Osteoblast (primary cell): Measurements from ENCODE around the gene MT1G. TPM values are rescaled to one million over a fixed set of nuclear protein-coding genes. Genes with fewer than 3 reads are reported as not detected.

Experiments
- DNase-seq: peaks from one replicate; pipeline ENCODE4 v3.0.0; 2011; ENCODE audit warnings: low spot score, mixed read lengths; ENCODE audit not compliant: insufficient read length; ENCODE audit errors: missing footprints
- H2AFZ ChIP-seq: 2 replicates; pipeline ENCODE4 v1.6.0; 2011; ENCODE audit warnings: mild to moderate bottlenecking, low read length
- H3K27ac ChIP-seq: 2 replicates; pipeline ENCODE4 v1.5.1; 2011; ENCODE audit warnings: mild to moderate bottlenecking, low read depth, low read length, moderate library complexity
- H3K27me3 ChIP-seq: 2 replicates; pipeline ENCODE4 v1.6.0; 2012; ENCODE audit warnings: mild to moderate bottlenecking, control low read depth, inconsistent platforms, low read length, moderate library complexity; ENCODE audit not compliant: insufficient read depth
- H3K36me3 ChIP-seq: 2 replicates; pipeline ENCODE4 v1.5.1; 2011; ENCODE audit warnings: mild to moderate bottlenecking, low read length, control low read depth, moderate library complexity; ENCODE audit not compliant: insufficient read depth
- H3K4me1 ChIP-seq: 2 replicates; pipeline ENCODE4 v1.5.1; 2011; ENCODE audit warnings: mild to moderate bottlenecking, low read length, control low read depth, moderate library complexity; ENCODE audit not compliant: insufficient read depth
- H3K4me2 ChIP-seq: 2 replicates; pipeline ENCODE4 v1.6.0; 2011; ENCODE audit warnings: mild to moderate bottlenecking, low read length; ENCODE audit not compliant: insufficient read depth
- H3K4me3 ChIP-seq: fragments of 200-600 bp; sonication (generic); 3 replicates; pipeline ENCODE4 v1.5.1; 2012; ENCODE audit warnings: mild to moderate bottlenecking, low read length, inconsistent platforms; ENCODE audit not compliant: insufficient read depth
- H3K79me2 ChIP-seq: 2 replicates; pipeline ENCODE4 v1.6.0; 2012; ENCODE audit warnings: mild to moderate bottlenecking, low read length, control low read depth, inconsistent platforms; ENCODE audit not compliant: insufficient read depth
- H3K9me3 ChIP-seq: 2 replicates; pipeline ENCODE4 v1.5.1; 2011; ENCODE audit warnings: low read depth, low read length, control low read depth
- H4K20me1 ChIP-seq: 2 replicates; pipeline ENCODE4 v1.6.0; 2012; ENCODE audit warnings: mild to moderate bottlenecking, low read length, control low read depth; ENCODE audit not compliant: insufficient read depth
- CTCF ChIP-seq: IDR thresholded peaks from 2 replicates; pipeline ENCODE4 v1.5.1; 2011; ENCODE audit warnings: mild to moderate bottlenecking, low read depth, low read length, moderate library complexity; ENCODE audit errors: extremely low read depth
- total RNA-seq: library from RNA; depleted of rRNA; stranded (reverse); fragments of >200 nt; gene quantifications from 2 replicates; pipeline ENCODE4 v1.2.3, GENCODE V29; 2012

Gene MT1G
- total RNA-seq, 1 donor, result not detected

GRCh38 chr16:56639045-56639444, 28.8 kb downstream of the MT1G start:
- H2AFZ ChIP-seq, result no peak overlapping the region
- TF ChIP-seq CTCF, result no peak
- no peak for DNase-seq
- H3K27me3 ChIP-seq, result peaks cover 4% of the 10 kb centered on the region
- H3K4me3 ChIP-seq, result no peak overlapping the region
- H3K9me3 ChIP-seq, result no peaks in the 10 kb centered on the region
- H3K4me1 ChIP-seq, result peaks cover 8% of the 10 kb centered on the region
- peak overlapping the region; percentile 85 for H3K4me2 ChIP-seq
- no peaks in the 10 kb centered on the region for H3K79me2 ChIP-seq
- H3K27ac ChIP-seq, result no peak overlapping the region
- no peaks in the 10 kb centered on the region for H4K20me1 ChIP-seq
- no peaks in the 10 kb centered on the region for H3K36me3 ChIP-seq

GRCh38 chr16:56637814-56638750, 29.8 kb downstream of the MT1G start, which contains the start of gene MT1A:
MT1A (plus strand) TSS chr16:56638666; CDS start chr16:56638739, 73 bp downstream.
- peak within 1 kb of the TSS; percentile 72 for H2AFZ ChIP-seq
- H3K4me3 ChIP-seq, result peak within 1 kb of the TSS; percentile 71
- no peaks in the 10 kb centered on the region for H4K20me1 ChIP-seq
- H3K4me1 ChIP-seq, result peaks cover 6% of the 10 kb centered on the region
- H3K9me3 ChIP-seq, result no peaks in the 10 kb centered on the region
- peaks cover 6% of the 10 kb centered on the region for H3K27me3 ChIP-seq
- DNase-seq, result peak; percentile 94
- TF ChIP-seq CTCF, result no peak
- no peaks in the 10 kb centered on the region for H3K79me2 ChIP-seq
- H3K36me3 ChIP-seq, result no peaks in the 10 kb centered on the region
- no peak within 1 kb of the TSS for H3K27ac ChIP-seq
- H3K4me2 ChIP-seq, result peak within 1 kb of the TSS; percentile 85

DNA sequence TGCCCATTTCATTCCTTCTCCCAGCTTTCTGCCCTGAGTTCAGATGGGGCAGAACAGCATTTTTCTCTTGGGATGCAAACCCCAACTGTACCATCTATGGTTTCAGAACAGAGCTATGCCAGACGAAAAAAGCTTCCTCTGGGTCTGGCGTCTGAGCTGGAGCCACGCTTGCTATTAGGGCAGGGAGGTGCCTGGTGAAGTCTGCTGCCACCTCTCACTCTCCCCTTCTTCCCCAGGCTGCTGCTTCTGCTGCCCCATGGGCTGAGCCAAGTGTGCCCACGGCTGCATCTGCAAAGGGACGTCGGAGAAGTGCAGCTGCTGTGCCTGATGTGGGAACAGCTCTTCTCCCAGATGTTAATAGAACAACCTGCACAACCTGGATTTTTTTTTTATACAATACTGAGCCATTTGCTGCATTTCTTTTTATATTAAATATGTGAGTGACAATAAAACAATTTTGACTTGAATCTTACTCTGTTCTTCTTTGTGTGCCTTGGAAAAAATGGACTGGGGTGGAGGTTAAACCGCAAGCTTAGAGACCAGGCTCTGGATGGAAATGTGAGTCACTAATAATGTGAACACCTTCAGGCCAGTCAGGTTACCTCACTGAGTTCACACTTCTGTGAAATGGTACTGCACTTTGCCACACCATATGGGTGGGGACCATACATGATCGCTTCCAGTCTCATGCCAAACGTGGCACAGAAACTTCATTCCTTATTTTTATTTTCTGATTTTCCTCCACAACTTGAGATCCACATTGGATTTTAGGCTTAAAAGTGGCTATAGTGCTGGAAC, 31.1 kb downstream of the MT1G start:
- no peaks in the 10 kb centered on the region for H4K20me1 ChIP-seq
- H3K27ac ChIP-seq, result no peak overlapping the region
- H3K9me3 ChIP-seq, result no peaks in the 10 kb centered on the region
- H3K4me3 ChIP-seq, result no peak overlapping the region
- no peaks in the 10 kb centered on the region for H3K36me3 ChIP-seq
- TF ChIP-seq CTCF, result no peak
- peak; percentile 85 for DNase-seq
- no peak overlapping the region for H3K4me2 ChIP-seq
- no peaks in the 10 kb centered on the region for H3K79me2 ChIP-seq
- H2AFZ ChIP-seq, result no peak overlapping the region
- H3K27me3 ChIP-seq, result peaks cover 6% of the 10 kb centered on the region
- H3K4me1 ChIP-seq, result peaks cover 10% of the 10 kb centered on the region

DNA sequence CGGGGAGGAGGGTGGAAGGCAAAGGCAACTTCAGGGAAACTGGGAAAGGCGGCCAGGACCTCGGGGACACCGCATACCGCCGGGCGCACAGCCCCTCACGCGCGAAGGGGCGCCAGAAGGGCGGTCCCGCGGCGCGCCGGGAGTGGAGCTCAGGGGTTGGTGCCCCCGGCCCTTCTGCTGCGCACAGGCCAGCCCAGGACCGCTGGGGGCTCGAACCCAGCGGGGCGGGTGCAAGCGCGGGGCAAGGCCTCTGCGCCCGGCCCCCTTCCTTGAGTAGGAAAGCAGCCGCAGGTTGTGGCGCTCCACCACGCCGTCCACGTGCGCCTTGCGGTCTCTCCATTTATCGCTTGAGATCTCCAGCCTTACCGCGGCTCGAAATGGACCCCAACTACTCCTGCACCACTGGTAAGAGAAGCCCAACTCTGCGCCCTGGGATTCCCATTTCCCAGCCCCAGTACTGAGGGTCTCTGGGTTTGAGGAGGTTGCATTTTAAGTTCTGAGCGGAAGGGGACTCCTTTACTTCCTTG, 32.4 kb downstream of the MT1G start:
- DNase-seq, result no peak
- Histone ChIP-seq H3K9me3 (no peaks in the 10 kb centered on the region), H3K4me3 (no peak overlapping the region), H3K79me2 (no peaks in the 10 kb centered on the region), H3K27me3 (peaks cover 6% of the 10 kb centered on the region), H3K27ac (no peak overlapping the region), H2AFZ (no peak overlapping the region), H3K36me3 (no peaks in the 10 kb centered on the region), H3K4me1 (peaks cover 12% of the 10 kb centered on the region), H3K4me2 (no peak overlapping the region), H4K20me1 (no peaks in the 10 kb centered on the region)
- no peak for TF ChIP-seq CTCF
